Tibial nerve (tissue), 4 donors: Measurements from ENCODE around the gene GGCT. TPM values are rescaled to one million over a fixed set of nuclear protein-coding genes. Genes with fewer than 3 reads are reported as not detected.

Experiments
- DNase-seq, 2 donors: peaks; one replicate each; pipeline ENCODE4 v3.0.0-alpha.2; 2019; ENCODE audit warnings: low spot score in 2 of 2
- H3K27ac ChIP-seq, 4 donors: fragments of 200-600 bp; sonication (generic) in 3 of 4; one replicate each; pipeline ENCODE4 v1.5.1; 2017 to 2019; ENCODE audit warnings: mild to moderate bottlenecking in 1 of 4
- H3K27me3 ChIP-seq, 2 donors: fragments of 200-600 bp; sonication (generic) in 1 of 2; one replicate each; pipeline versions ENCODE4 v1.5.1 to v1.6.0; 2017 to 2019
- H3K36me3 ChIP-seq, 3 donors: fragments of 200-600 bp; sonication (generic); one replicate each; pipeline ENCODE4 v1.5.1; 2018 to 2019
- H3K4me1 ChIP-seq, 4 donors: fragments of 200-600 bp; sonication (generic) in 3 of 4; one replicate each; pipeline ENCODE4 v1.5.1; 2017 to 2019
- H3K4me3 ChIP-seq, 4 donors: fragments of 200-600 bp; sonication (generic) in 3 of 4; one replicate each; pipeline ENCODE4 v1.5.1; 2017 to 2019; ENCODE audit warnings: mild to moderate bottlenecking in 1 of 4, moderate library complexity in 1 of 4
- H3K9me3 ChIP-seq, 4 donors: fragments of 200-600 bp; sonication (generic) in 3 of 4; one replicate each; pipeline ENCODE4 v1.5.1; 2017 to 2019
- CTCF ChIP-seq, 5 experiments: fragments of 200-600 bp in 3 of 5; fragments of 450-650 bp in 2 of 5; sonication (generic) in 3 of 5; IDR thresholded peaks; one replicate each; pipeline ENCODE4 v1.5.1; 2016 to 2019; ENCODE audit warnings: antibody characterized with exemption in 5 of 5, mild to moderate bottlenecking in 3 of 5, moderate library complexity in 2 of 5
- EP300 ChIP-seq, 2 donors: sonication (generic); formaldehyde crosslinking; IDR thresholded peaks; one replicate each; pipeline ENCODE4 v1.6.1; 2017; ENCODE audit warnings: antibody characterized with exemption in 2 of 2, mild to moderate bottlenecking in 1 of 2
- POLR2A ChIP-seq, 2 donors: fragments of 450-650 bp; IDR thresholded peaks; one replicate each; pipeline ENCODE4 v1.6.1; 2017; ENCODE audit warnings: antibody characterized with exemption in 2 of 2, mild to moderate bottlenecking in 2 of 2, moderate library complexity in 2 of 2
- WGBS, 2 donors: methylation state at CpG; one replicate each; pipeline ENCODE4 v1.1.5; 2018; 5-methylcytosine and 5-hydroxymethylcytosine counted together
- total RNA-seq, 4 donors: library from RNA; depleted of rRNA; stranded (reverse); fragments of >200 nt; gene quantifications; one replicate each; pipeline ENCODE4 v1.1.0, GENCODE V29; 2016

GGCT gene
- total RNA-seq, 4 donors from 2014 or later: 12.2 to 39.6 (median 29.6) TPM

DNA sequence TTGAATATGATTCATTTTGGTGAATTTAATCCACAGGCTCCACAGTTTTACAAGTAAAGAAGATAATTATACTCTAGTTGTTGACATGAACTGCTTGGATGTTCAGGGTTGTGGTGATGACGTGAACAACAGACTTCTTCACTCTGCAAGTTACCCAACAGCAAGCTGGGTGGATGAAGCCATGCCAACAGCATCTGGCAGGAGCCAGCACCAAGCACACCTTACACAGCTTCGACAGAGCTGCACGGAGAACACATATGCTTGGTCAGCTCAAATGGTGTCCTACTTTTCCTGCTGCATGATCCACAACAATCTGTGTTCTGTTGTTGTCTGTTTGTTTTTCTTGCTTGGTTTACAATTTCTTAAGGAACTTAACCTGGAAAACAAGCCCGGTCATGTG lies 35.8 kb downstream of the GGCT start:
- H3K9me3 ChIP-seq: no peaks in the 10 kb centered on the region
- H3K4me3 ChIP-seq: peak overlapping the region in 1 of 4 donors; percentile 24
- DNase-seq: no peak
- TF ChIP-seq CTCF (IDR thresholded peaks at IDR 0.05) (no peak), EP300 (IDR thresholded peaks at IDR 0.05) (no peak), POLR2A (IDR thresholded peaks at IDR 0.05) (no peak)
- 32 to 36% methylated on average over 4 of the region's 4 CpGs for WGBS, 2 donors
- H3K36me3 ChIP-seq: no peaks in the 10 kb centered on the region
- peaks cover 0 to 98% (median 84%) of the 10 kb centered on the region in 4 donors for H3K4me1 ChIP-seq
- H3K27me3 ChIP-seq: no peaks in the 10 kb centered on the region
- peak overlapping the region; percentile 65 to 97 (median 82) for H3K27ac ChIP-seq

GRCh38 chr7:30468041-30468440 lies 36.6 kb downstream of the GGCT start:
- DNase-seq: no peak
- Histone ChIP-seq H3K9me3 (no peaks in the 10 kb centered on the region), H3K4me3 (no peak overlapping the region), H3K27ac (peak overlapping the region; percentile 65 to 97 (median 82)), H3K27me3 (no peaks in the 10 kb centered on the region), H3K36me3 (no peaks in the 10 kb centered on the region), H3K4me1 (peaks cover 0 to 98% (median 81%) of the 10 kb centered on the region in 4 donors)
- TF ChIP-seq EP300 (IDR thresholded peaks at IDR 0.05): no peak
- no peak for TF ChIP-seq POLR2A (IDR thresholded peaks at IDR 0.05)
- no peak for TF ChIP-seq CTCF (IDR thresholded peaks at IDR 0.05)
- WGBS, 2 donors: 22 to 23% methylated on average over 2 of the region's 2 CpGs

DNA sequence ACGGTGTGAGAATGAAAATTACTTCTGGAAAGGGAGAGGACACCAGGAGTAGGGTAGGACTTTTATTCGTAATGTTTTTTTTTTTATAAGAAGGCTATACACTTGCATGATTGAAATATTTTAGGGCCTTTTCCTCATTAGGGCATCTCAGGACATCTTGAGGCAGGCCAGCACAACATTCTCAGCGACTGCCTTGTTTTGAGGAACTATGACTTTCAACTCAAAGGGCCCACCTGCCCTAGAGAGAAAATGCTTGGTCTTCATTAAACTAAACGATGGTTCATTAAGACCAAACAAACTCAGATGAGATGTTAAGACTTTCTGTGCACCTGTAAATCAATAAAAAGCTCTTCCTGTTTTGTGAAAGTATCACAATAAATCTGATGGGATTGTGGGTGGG lies 37.4 kb downstream of the GGCT start:
- no peaks in the 10 kb centered on the region for H3K36me3 ChIP-seq
- 75 to 78% methylated on average over 4 of the region's 4 CpGs for WGBS, 2 donors
- no peak overlapping the region for H3K4me3 ChIP-seq
- H3K9me3 ChIP-seq: no peaks in the 10 kb centered on the region
- peaks cover 0 to 98% (median 76%) of the 10 kb centered on the region in 4 donors for H3K4me1 ChIP-seq
- TF ChIP-seq POLR2A (IDR thresholded peaks at IDR 0.05) (no peak), EP300 (IDR thresholded peaks at IDR 0.05) (no peak), CTCF (IDR thresholded peaks at IDR 0.05) (no peak)
- no peak for DNase-seq
- no peaks in the 10 kb centered on the region for H3K27me3 ChIP-seq
- H3K27ac ChIP-seq: peak overlapping the region in 2 of 4 donors; percentile 96 to 97

DNA sequence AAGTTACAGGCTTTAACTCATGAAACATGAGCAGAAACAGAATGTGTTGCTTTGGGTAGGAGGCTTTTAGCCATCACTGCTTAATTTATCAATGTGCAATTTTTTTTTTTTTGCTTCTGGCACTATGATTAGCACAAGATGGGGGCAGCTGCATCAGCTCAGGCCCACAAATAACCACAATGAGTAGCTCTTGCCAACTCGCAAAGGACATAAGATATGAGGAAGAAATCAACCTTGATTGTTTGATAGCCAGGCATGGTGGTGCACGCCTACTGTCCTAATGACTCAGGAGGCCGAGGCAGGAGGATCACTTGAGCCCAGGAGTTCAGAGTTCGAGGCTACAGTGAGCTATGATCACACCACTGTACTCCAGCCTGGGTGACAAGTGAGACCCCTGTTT lies 38.4 kb downstream of the GGCT start:
- Histone ChIP-seq H3K36me3 (no peaks in the 10 kb centered on the region), H3K27me3 (no peaks in the 10 kb centered on the region), H3K4me3 (no peak overlapping the region), H3K9me3 (no peaks in the 10 kb centered on the region), H3K4me1 (peaks cover 0 to 95% (median 66%) of the 10 kb centered on the region in 4 donors), H3K27ac (peak overlapping the region in 3 of 4 donors; percentile 50 to 97 (median 96))
- 79 to 89% methylated on average over 4 of the region's 4 CpGs for WGBS, 2 donors
- DNase-seq: no peak
- no peak for TF ChIP-seq CTCF (IDR thresholded peaks at IDR 0.05)
- TF ChIP-seq POLR2A (IDR thresholded peaks at IDR 0.05): no peak
- no peak for TF ChIP-seq EP300 (IDR thresholded peaks at IDR 0.05)

- no peak for DNase-seq
- WGBS, 2 donors: 35 to 48% methylated on average over 2 of the region's 2 CpGs
- H3K27ac ChIP-seq: peak overlapping the region in 3 of 4 donors; percentile 50 to 97 (median 96)
- no peaks in the 10 kb centered on the region for H3K9me3 ChIP-seq
- H3K36me3 ChIP-seq: no peaks in the 10 kb centered on the region
- H3K27me3 ChIP-seq: no peaks in the 10 kb centered on the region
- H3K4me1 ChIP-seq: peaks cover 0 to 91% (median 61%) of the 10 kb centered on the region in 4 donors
- no peak for TF ChIP-seq CTCF (IDR thresholded peaks at IDR 0.05)
- TF ChIP-seq POLR2A (IDR thresholded peaks at IDR 0.05): no peak
- no peak for TF ChIP-seq EP300 (IDR thresholded peaks at IDR 0.05)
- H3K4me3 ChIP-seq: no peak overlapping the region
These were observed 38.8 kb downstream of the GGCT start for GRCh38 chr7:30465811-30466180.
